Measurements from ENCODE around the gene PLXDC2. TPM values are rescaled to one million over a fixed set of nuclear protein-coding genes. Genes with fewer than 3 reads are reported as not detected.

Gene PLXDC2
- total RNA-seq, 1 experiment from 2014 or later = 0.20 TPM

DNA sequence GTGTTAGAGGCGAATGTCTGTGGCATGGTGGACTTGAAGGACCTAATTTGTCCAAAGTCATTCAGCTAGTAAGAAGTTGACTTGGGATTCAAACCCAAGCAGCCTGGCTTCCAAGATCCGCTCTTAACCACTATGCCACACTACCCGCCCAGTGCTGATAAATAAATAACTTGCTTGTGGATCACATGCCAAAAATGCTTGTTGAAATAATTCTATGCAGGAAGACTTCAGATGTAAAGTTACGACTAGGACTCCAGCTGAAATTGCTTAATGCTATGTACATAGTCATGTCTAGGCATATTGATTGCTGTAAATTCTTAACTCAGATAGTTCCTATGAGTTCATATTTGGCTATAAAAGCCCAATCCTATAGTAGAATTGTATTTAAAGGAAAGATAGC is 76.0 kb downstream of the PLXDC2 start:
- Histone ChIP-seq H2AFZ (ENCODE audit: low read depth, low read length, poor library complexity, severe bottlenecking) (no peak overlapping the region), H3K9me2 (ENCODE audit: insufficient read depth) (no peaks in the 10 kb centered on the region), H4K20me1 (ENCODE audit: insufficient read depth) (no peaks in the 10 kb centered on the region), H3K4me1 (ENCODE audit: control insufficient read depth in 1 of 2, insufficient read depth in 2 of 2, low read length in 2 of 2) (no peaks in the 10 kb centered on the region), H3K27me3 (ENCODE audit: insufficient read depth, low read length) (no peaks in the 10 kb centered on the region), H3K9me3 (ENCODE audit: control insufficient read depth in 1 of 2, insufficient read depth in 1 of 2, low read depth in 1 of 2, low read length in 2 of 2) (peaks cover 3 to 25% of the 10 kb centered on the region in 2 experiments; a peak in 2 of 4 replicates), H3K36me3 (ENCODE audit: control insufficient read depth in 1 of 2, insufficient read depth in 2 of 2, low read length in 2 of 2) (no peaks in the 10 kb centered on the region), H3K9ac (ENCODE audit: low read length) (no peak overlapping the region), H3K27ac (ENCODE audit: low read depth, low read length) (no peak overlapping the region), H3K4me2 (ENCODE audit: low read length) (no peak overlapping the region), H3K4me3 (replicated peaks in 1 of 2; ENCODE audit: low read depth in 1 of 2, low read length in 2 of 2) (no peak overlapping the region), H3K79me2 (ENCODE audit: insufficient read depth, low read length) (no peaks in the 10 kb centered on the region)
- POLR2A ChIA-PET = no interaction called here
- BruUV-seq (replicated peaks) = no TSS peak
- DNase-seq (ENCODE audit: low read depth, low spot score) (no peak), ATAC-seq (no peak)
- TF ChIP-seq RAD21 (IDR thresholded peaks at IDR 0.05; ENCODE audit: low read depth) (no peak), EGR1 (IDR thresholded peaks at IDR 0.05; ENCODE audit: low read depth) (no peak), ATF3 (IDR thresholded peaks at IDR 0.05) (no peak), REST (IDR thresholded peaks at IDR 0.05; ENCODE audit: low read depth) (no peak), POLR2A (IDR thresholded peaks at IDR 0.05; ENCODE audit: borderline replicate concordance, extremely low read depth, insufficient read depth, insufficient read length) (no peak), ZNF274 (IDR thresholded peaks at IDR 0.05; ENCODE audit: low read depth, low read length) (no peak), EZH2 (IDR thresholded peaks at IDR 0.05) (no peak), TCF7L2 (IDR thresholded peaks at IDR 0.05; ENCODE audit: borderline replicate concordance, extremely low read depth, insufficient read depth, insufficient read length) (no peak), SIN3A (IDR thresholded peaks at IDR 0.05; ENCODE audit: low read depth) (no peak), ZFX (IDR thresholded peaks at IDR 0.05) (no peak), CTCF (IDR thresholded peaks at IDR 0.05 in 2 of 3, conservative IDR thresholded peaks at IDR 0.05 in 1 of 3; ENCODE audit: borderline replicate concordance in 1 of 3, insufficient read depth in 1 of 3, low read depth in 2 of 3, low read length in 2 of 3) (no peak), POLR2AphosphoS5 (IDR thresholded peaks at IDR 0.05; ENCODE audit: low read depth, low read length) (no peak), ZBTB33 (IDR thresholded peaks at IDR 0.05; ENCODE audit: extremely low read depth, insufficient replicate concordance, low read length) (no peak), FOSL1 (IDR thresholded peaks at IDR 0.05; ENCODE audit: low read depth) (no peak), YY1 (IDR thresholded peaks at IDR 0.05; ENCODE audit: extremely low read depth, insufficient replicate concordance, low read depth, low read length) (no peak), SRF (IDR thresholded peaks at IDR 0.05; ENCODE audit: low read depth) (no peak), CBX3 (IDR thresholded peaks at IDR 0.05; ENCODE audit: low read depth) (no peak), EZH2phosphoT487 (IDR thresholded peaks at IDR 0.05; ENCODE audit: borderline replicate concordance) (no peak)
- TF ChIP-seq, protein P1, sequence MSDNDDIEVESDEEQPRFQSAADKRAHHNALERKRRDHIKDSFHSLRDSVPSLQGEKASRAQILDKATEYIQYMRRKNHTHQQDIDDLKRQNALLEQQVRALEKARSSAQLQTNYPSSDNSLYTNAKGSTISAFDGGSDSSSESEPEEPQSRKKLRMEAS (IDR thresholded peaks at IDR 0.05) = no peak
- RAD21 ChIA-PET (ENCODE audit: low non-redundant PET in 1 of 2, low total read pairs in 2 of 2, uncharacterized antibody in 2 of 2, unreplicated experiment in 2 of 2) = no interaction called here
- CTCF ChIA-PET = no interaction called here
- intact Hi-C loops (cut with micrococcal nuclease) = no loop called here

Measured in HCT116 (cell line).